Pancreas (tissue), 10 donors: Measurements from ENCODE around the gene AHR. TPM values are rescaled to one million over a fixed set of nuclear protein-coding genes. Genes with fewer than 3 reads are reported as not detected.

Source experiments
- ATAC-seq, 4 donors: fragments of 200-7000 bp; cut with Tn5 transposase; one replicate each; pipeline versions ENCODE4 v1.8.0 to v1.9.1; 2020; ENCODE audit warnings: mild to moderate bottlenecking in 4 of 4, moderate library complexity in 4 of 4
- DNase-seq, 6 donors: peaks; one replicate each; pipeline ENCODE4 v3.0.0-alpha.2; 2020
- FAIRE-seq: peaks from 2 replicates; lab custom pipeline; 2012; peaks lifted over from hg19 to GRCh38; lab: Jason Lieb, UNC
- H3K27ac ChIP-seq, 4 donors: fragments of 200-600 bp; sonication (generic); 1 replicate in 3 of 4; 2 replicates in 1 of 4; pipeline versions ENCODE4 v1.5.0 to v1.8.0; 2020
- H3K27me3 ChIP-seq, 4 donors: fragments of 200-600 bp; one replicate each; pipeline ENCODE4 v1.8.0; 2021
- H3K36me3 ChIP-seq, 3 donors: fragments of 200-600 bp; sonication (generic) in 1 of 3; one replicate each; pipeline versions ENCODE4 v1.5.0 to v1.8.0; 2020 to 2021
- H3K4me1 ChIP-seq, 3 donors: fragments of 200-600 bp; one replicate each; pipeline ENCODE4 v1.8.0; 2021
- H3K4me3 ChIP-seq, 4 donors: fragments of 200-600 bp; sonication (generic) in 2 of 4; one replicate each; pipeline versions ENCODE4 v1.5.0 to v1.8.0; 2020 to 2021
- H3K9me3 ChIP-seq, 4 donors: fragments of 200-600 bp; one replicate each; pipeline ENCODE4 v1.8.0; 2021
- CTCF ChIP-seq, 4 donors: fragments of 200-600 bp; sonication (generic) in 3 of 4; IDR thresholded peaks; one replicate each; pipeline versions ENCODE4 v1.5.0 to v1.8.0; 2021; ENCODE audit warnings: antibody characterized with exemption in 4 of 4
- WGBS, 2 donors: extraction: QIAGEN DNeasy Blood & Tissue Kit; methylation state at CpG; one replicate each; pipeline ENCODE4 v1.1.7; 2013; 5-methylcytosine and 5-hydroxymethylcytosine counted together
- intact Hi-C, 3 donors: fragments of 100-400 bp; cut with DNase I; formaldehyde crosslinking; loops; one replicate each; pipeline versions ENCODE4 v1.11.1 to v1.14.2; 2022
- polyA plus RNA-seq, 2 donors: library from polyadenylated mRNA; stranded (reverse); fragments of 200-250 nt; gene quantifications; one replicate each; pipeline ENCODE4 v1.2.3, GENCODE V29; 2013
- total RNA-seq, 6 donors: library from RNA; stranded (reverse); fragmentation: NEBNext Ultra II Directional in 4 of 6; extraction: Animal tissue kit (Norgen Biotek cat#: 25700) in 4 of 6; gene quantifications; one replicate each; pipeline versions ENCODE4 v1.2.1 to v1.2.4, GENCODE V29; 2021 to 2023
- donor health status: healthy with polysubstance abuse.
- donor health status: DM: no; HTN: no; CAD: no; lungs with moderate emphysema.
- donor health status: DM: no; HTN: no; CAD: no.
- donor health status: control.
- donor health status: control.
- donor health status: Bipolar disorder and iron deficiency.
- donor health status: DM: yes; HTN: yes; CAD: no.
- donor health status: DM: no; HTN: no; CAD: no.
- donor health status: DM: no; HTN: no; CAD: no.
- donor health status: DM: yes; HTN: yes; CAD: no.

AHR gene
- total and polyA plus RNA-seq, 8 donors, result 3.2 to 31.8 (median 8.4) TPM

GRCh38 chr7:17369691-17370426 lies 71.4 kb downstream of the AHR start:
- intact Hi-C loops, result no loop called here
- H3K4me3 ChIP-seq, result no peak overlapping the region
- H3K27ac ChIP-seq, result no peak overlapping the region
- H3K27me3 ChIP-seq, result no peaks in the 10 kb centered on the region
- no peaks in the 10 kb centered on the region for H3K9me3 ChIP-seq
- H3K4me1 ChIP-seq, result peaks cover 0 to 9% (median 0%) of the 10 kb centered on the region in 3 donors
- WGBS, 2 donors, result 75 to 84% methylated on average over 8 of the region's 8 CpGs
- DNase-seq (peak in 1 of 6 donors; percentile 33), FAIRE-seq (no peak), ATAC-seq (peak in 3 of 4 donors; percentile 83 to 89 (median 84))
- H3K36me3 ChIP-seq, result no peaks in the 10 kb centered on the region
- no peak for TF ChIP-seq CTCF (IDR thresholded peaks at IDR 0.05)

GRCh38 chr7:17370901-17371585 lies 72.6 kb downstream of the AHR start:
- peak in 1 of 4 donors; percentile 28 for ATAC-seq
- Histone ChIP-seq H3K36me3 (no peaks in the 10 kb centered on the region), H3K27ac (no peak overlapping the region), H3K4me1 (peaks cover 0 to 9% (median 0%) of the 10 kb centered on the region in 3 donors), H3K27me3 (no peaks in the 10 kb centered on the region), H3K4me3 (no peak overlapping the region), H3K9me3 (no peaks in the 10 kb centered on the region)
- FAIRE-seq, result no peak
- no peak for TF ChIP-seq CTCF (IDR thresholded peaks at IDR 0.05)
- DNase-seq, result no peak
- 92 to 94% methylated on average over 4 of the region's 4 CpGs for WGBS, 2 donors
- intact Hi-C loops, result no loop called here

- no peak for TF ChIP-seq CTCF (IDR thresholded peaks at IDR 0.05)
- Histone ChIP-seq H3K27me3 (no peaks in the 10 kb centered on the region), H3K9me3 (no peaks in the 10 kb centered on the region), H3K36me3 (no peaks in the 10 kb centered on the region), H3K4me3 (no peak overlapping the region), H3K27ac (no peak overlapping the region), H3K4me1 (peaks cover 0 to 9% (median 0%) of the 10 kb centered on the region in 3 donors)
- WGBS, 2 donors, result 56 to 74% methylated on average over 3 of the region's 3 CpGs
- intact Hi-C loops, result no loop called here
- FAIRE-seq (peak; percentile 53), ATAC-seq (peak in 3 of 4 donors; percentile 57 to 66 (median 58)), DNase-seq (no peak)
These were observed 73.4 kb downstream of the AHR start for GRCh38 chr7:17371671-17372524.

- TF ChIP-seq CTCF (IDR thresholded peaks at IDR 0.05), result no peak
- Histone ChIP-seq H3K9me3 (no peaks in the 10 kb centered on the region), H3K4me3 (no peak overlapping the region), H3K4me1 (peaks cover 0 to 9% (median 0%) of the 10 kb centered on the region in 3 donors), H3K27me3 (no peaks in the 10 kb centered on the region), H3K27ac (no peak overlapping the region), H3K36me3 (no peaks in the 10 kb centered on the region)
- intact Hi-C loops, result no loop called here
- DNase-seq (no peak), FAIRE-seq (no peak), ATAC-seq (no peak)
- WGBS, 2 donors, result 78 to 82% methylated on average over 4 of the region's 4 CpGs
These were observed 75.7 kb downstream of the AHR start for GRCh38 chr7:17374157-17374556.
